ENCODE results near the gene FLNB.

GRCh38 chr3:58173669-58174398 is 165.6 kb downstream of the FLNB start:
- peak; percentile 10 to 42 for TF ChIP-seq CTCF (conservative IDR thresholded peaks at IDR 0.05 in 1 of 2, IDR thresholded peaks at IDR 0.05 in 1 of 2; ENCODE audit: extremely low read depth in 1 of 2, insufficient read depth in 1 of 2, low read depth in 1 of 2, low read length in 2 of 2)
- no peak for TF ChIP-seq EZH2 (IDR thresholded peaks at IDR 0.05; ENCODE audit: borderline replicate concordance, low read length)

Measured in mammary epithelial cell (primary cell).